Natural killer cell (primary cell): Measurements from ENCODE around the gene TLX3. TPM values are rescaled to one million over a fixed set of nuclear protein-coding genes. Genes with fewer than 3 reads are reported as not detected.

Experiments used
- ATAC-seq, 3 donors: fragments of 150-1000 bp in 2 of 3; fragments of 200-7000 bp in 1 of 3; cut with Tn5 transposase; 1 replicate in 1 of 3; 2 replicates in 2 of 3; pipeline ENCODE4 v1.10.0; 2021; ENCODE audit warnings: mild to moderate bottlenecking in 2 of 3, moderate library complexity in 2 of 3
- DNase-seq, 2 donors: peaks; one replicate each; pipeline versions ENCODE4 v3.0.0 to v3.0.0-alpha.2; 2013 to 2021; ENCODE audit warnings: mixed read lengths in 1 of 2
- H3K27ac ChIP-seq: one replicate; pipeline ENCODE4 v1.5.1; 2013; ENCODE audit warnings: mild to moderate bottlenecking, low read length
- H3K27me3 ChIP-seq: one replicate; pipeline ENCODE4 v1.6.1; 2013; ENCODE audit warnings: low read length; ENCODE audit not compliant: control insufficient read depth, insufficient read depth
- H3K36me3 ChIP-seq: one replicate; pipeline ENCODE4 v1.6.1; 2013; ENCODE audit warnings: low read length; ENCODE audit not compliant: control insufficient read depth, insufficient read depth
- H3K4me1 ChIP-seq: one replicate; pipeline ENCODE4 v1.6.1; 2013; ENCODE audit warnings: low read length; ENCODE audit not compliant: control insufficient read depth, insufficient read depth
- H3K4me3 ChIP-seq: one replicate; pipeline ENCODE4 v1.5.1; 2013; ENCODE audit warnings: low read length
- H3K9me3 ChIP-seq: one replicate; pipeline ENCODE4 v1.6.1; 2013; ENCODE audit warnings: low read length; ENCODE audit not compliant: control insufficient read depth, insufficient read depth
- H3K27ac Mint-ChIP-seq, 2 donors: one replicate each; pipeline ENCODE4 v1.8.0; 2022; ENCODE audit warnings: mild to moderate bottlenecking in 2 of 2, mixed read lengths in 2 of 2, moderate library complexity in 1 of 2
- H3K27me3 Mint-ChIP-seq, 2 donors: one replicate each; pipeline ENCODE4 v1.8.0; 2022; ENCODE audit warnings: low read depth in 2 of 2, mixed read lengths in 2 of 2
- H3K36me3 Mint-ChIP-seq: one replicate; pipeline ENCODE4 v1.8.0; 2022; ENCODE audit warnings: mixed read lengths
- H3K4me1 Mint-ChIP-seq, 2 donors: one replicate each; pipeline ENCODE4 v1.8.0; 2022; ENCODE audit warnings: mixed read lengths in 2 of 2
- H3K4me3 Mint-ChIP-seq: one replicate; pipeline ENCODE4 v1.8.0; 2022; ENCODE audit warnings: mild to moderate bottlenecking, moderate library complexity, mixed read lengths
- H3K9me3 Mint-ChIP-seq, 2 donors: one replicate each; pipeline ENCODE4 v1.8.0; 2022; ENCODE audit warnings: mixed read lengths in 2 of 2
- CTCF ChIP-seq: fragments of 200-600 bp; IDR thresholded peaks from one replicate; pipeline ENCODE4 v1.8.0; 2022; ENCODE audit warnings: antibody characterized with exemption
- WGBS: methylation state at CpG from one replicate; pipeline ENCODE4 v1.1.7; 2013; ENCODE audit warnings: missing lambda C conversion rate; ENCODE audit not compliant: insufficient coverage; 5-methylcytosine and 5-hydroxymethylcytosine counted together
- intact Hi-C: fragments of 100-400 bp; cut with micrococcal nuclease; formaldehyde crosslinking; loops from one replicate; pipeline ENCODE4 v1.14.2; 2022
- total RNA-seq, 4 donors: library from RNA; stranded (reverse); fragments of 120-200 nt in 1 of 4; gene quantifications; one replicate each; pipeline versions ENCODE4 v1.2.3 to v1.2.4, GENCODE V29; 2013 to 2022

The TLX3 gene
- total RNA-seq, 3 donors from 2014 or later (not counting 1 experiment from before 2014, with no cell fraction given), result not detected

- no peak overlapping the region for H3K4me3 ChIP-seq
- no peaks in the 10 kb centered on the region for H3K36me3 ChIP-seq
- no peak overlapping the region for H3K27ac ChIP-seq
- WGBS, result 69% methylated on average over 2 of the region's 3 CpGs
- DNase-seq, result no peak
- H3K4me1 Mint-ChIP-seq, result no peaks in the 10 kb centered on the region
- H3K9me3 ChIP-seq, result no peaks in the 10 kb centered on the region
- TF ChIP-seq CTCF, result no peak
- no peaks in the 10 kb centered on the region for H3K9me3 Mint-ChIP-seq
- H3K4me3 Mint-ChIP-seq, result no peak overlapping the region
- H3K4me1 ChIP-seq, result no peaks in the 10 kb centered on the region
- H3K27me3 Mint-ChIP-seq, result peaks cover 60 to 79% of the 10 kb centered on the region in 2 donors
- H3K27ac Mint-ChIP-seq, result no peak overlapping the region
- H3K27me3 ChIP-seq, result peaks cover 39% of the 10 kb centered on the region
- intact Hi-C loops, result no loop called here
- no peak for ATAC-seq
- H3K36me3 Mint-ChIP-seq, result no peaks in the 10 kb centered on the region
These were observed 14.0 kb downstream of the TLX3 start for GRCh38 chr5:171323007-171323406.

- Histone ChIP-seq H3K9me3 (no peaks in the 10 kb centered on the region), H3K4me3 (no peak overlapping the region), H3K27ac (no peak overlapping the region), H3K4me1 (no peaks in the 10 kb centered on the region), H3K36me3 (no peaks in the 10 kb centered on the region), H3K27me3 (peaks cover 35% of the 10 kb centered on the region)
- WGBS, result 43% methylated on average over 20 of the region's 20 CpGs
- Mint-ChIP-seq H3K4me1 (no peaks in the 10 kb centered on the region), H3K4me3 (no peak overlapping the region), H3K27me3 (peaks cover 59 to 79% of the 10 kb centered on the region in 2 donors), H3K9me3 (no peaks in the 10 kb centered on the region), H3K27ac (no peak overlapping the region), H3K36me3 (no peaks in the 10 kb centered on the region)
- no peak for TF ChIP-seq CTCF
- ATAC-seq (no peak), DNase-seq (no peak)
- intact Hi-C loops, result no loop called here
These were observed 15.0 kb downstream of the TLX3 start for GRCh38 chr5:171323806-171324632.

GRCh38 chr5:171330021-171330420, 21.0 kb downstream of the TLX3 start:
- intact Hi-C loops, result no loop called here
- no peaks in the 10 kb centered on the region for H3K36me3 ChIP-seq
- ATAC-seq, result no peak

More at GRCh38 chr5:171330021-171330420, 21.0 kb downstream of the TLX3 start:
- no peak overlapping the region for H3K27ac ChIP-seq
- Mint-ChIP-seq H3K27me3 (peaks cover 42 to 49% of the 10 kb centered on the region in 2 donors), H3K4me1 (no peaks in the 10 kb centered on the region), H3K4me3 (no peak overlapping the region), H3K27ac (no peak overlapping the region), H3K9me3 (no peaks in the 10 kb centered on the region), H3K36me3 (no peaks in the 10 kb centered on the region)
- no peaks in the 10 kb centered on the region for H3K4me1 ChIP-seq
- no peak for DNase-seq
- H3K9me3 ChIP-seq, result no peaks in the 10 kb centered on the region
- WGBS, result 72% methylated on average over 8 of the region's 8 CpGs
- no peak for TF ChIP-seq CTCF
- H3K27me3 ChIP-seq, result peaks cover 9% of the 10 kb centered on the region
- no peak overlapping the region for H3K4me3 ChIP-seq
